HCT116 (cell line): Measurements from ENCODE around the gene OBSCN. TPM values are rescaled to one million over a fixed set of nuclear protein-coding genes. Genes with fewer than 3 reads are reported as not detected.

Experiments
- ATAC-seq: fragments of 200-7000 bp; cut with Tn5 transposase; 2 replicates; pipeline ENCODE4 v1.9.1; 2020; ENCODE audit warnings: mild to moderate bottlenecking, moderate library complexity
- BruUV-seq: library from RNA; stranded (reverse); fragments of 400-500 nt; replicated peaks from 2 replicates; lab custom pipeline; 2021; lab: Mats Ljungman, UMichigan
- CTCF ChIA-PET: fragments of 300-600 bp; sonication (Branson Sonifier 250); formaldehyde crosslinking; loops from one replicate; lab custom pipeline; 2021; ENCODE audit warnings: antibody characterized with exemption; lab: Charles Lee
- POLR2A ChIA-PET: fragments of 300-600, 350-600 bp; sonication (Branson Sonifier 250); formaldehyde crosslinking; loops from one replicate; lab custom pipeline; 2021; ENCODE audit warnings: antibody characterized with exemption; lab: Charles Lee
- RAD21 ChIA-PET, 2 experiments: fragments of 300-600 bp; sonication (Branson Sonifier 250); formaldehyde crosslinking; loops; one replicate each; lab custom pipeline; 2023; ENCODE audit warnings: low total read pairs in 2 of 2; ENCODE audit not compliant: uncharacterized antibody in 2 of 2, unreplicated experiment in 2 of 2, low non-redundant PET in 1 of 2; lab: Charles Lee
- DNase-seq: peaks from one replicate; pipeline ENCODE4 v3.0.0-alpha.2; 2010; ENCODE audit warnings: low read depth, low spot score
- H2AFZ ChIP-seq: fragments of 200-600 bp; shearing (Covaris generic), sonication (generic); 2 replicates; pipeline ENCODE4 v1.6.1; 2017; ENCODE audit warnings: low read depth, mixed run types, mixed read lengths, antibody characterized with exemption, low read length; ENCODE audit not compliant: poor library complexity, severe bottlenecking
- H3K27ac ChIP-seq: 2 replicates; pipeline ENCODE4 v1.5.1; 2012; ENCODE audit warnings: low read depth, low read length
- H3K27me3 ChIP-seq: fragments of 200-600 bp; sonication (generic); 2 replicates; pipeline ENCODE4 v1.6.1; 2016; ENCODE audit warnings: mixed run types, low read length, mixed read lengths; ENCODE audit not compliant: insufficient read depth
- H3K36me3 ChIP-seq, 2 experiments: fragments of 200-500 bp in 1 of 2; fragments of 200-600 bp in 1 of 2; sonication (Bioruptor generic) in 1 of 2; sonication (generic) in 1 of 2; 2 replicates each; pipeline versions ENCODE4 v1.5.1 to v1.6.1; 2014 to 2016; ENCODE audit warnings: low read length in 2 of 2, inconsistent platforms in 1 of 2, mixed read lengths in 1 of 2, mixed run types in 1 of 2; ENCODE audit not compliant: insufficient read depth in 2 of 2, control insufficient read depth in 1 of 2
- H3K4me1 ChIP-seq, 2 experiments: fragments of 200-600 bp in 1 of 2; sonication (generic) in 1 of 2; 2 replicates each; pipeline versions ENCODE4 v1.5.1 to v1.6.1; 2012 to 2017; ENCODE audit warnings: low read length in 2 of 2, inconsistent platforms in 1 of 2, mild to moderate bottlenecking in 1 of 2, mixed read lengths in 1 of 2, mixed run types in 1 of 2, moderate library complexity in 1 of 2; ENCODE audit not compliant: insufficient read depth in 2 of 2, control insufficient read depth in 1 of 2
- H3K4me2 ChIP-seq: fragments of 200-600 bp; sonication (generic); 2 replicates; pipeline ENCODE4 v1.6.1; 2017; ENCODE audit warnings: mixed run types, low read length, mixed read lengths
- H3K4me3 ChIP-seq, 2 experiments: fragments of 200-600 bp in 1 of 2; sonication (generic) in 1 of 2; replicated peaks in 1 of 2; 2 replicates each; pipeline ENCODE4 v1.5.1; 2011 to 2016; ENCODE audit warnings: low read length in 2 of 2, control low read depth in 1 of 2, low read depth in 1 of 2, mild to moderate bottlenecking in 1 of 2, mixed read lengths in 1 of 2, mixed run types in 1 of 2
- H3K79me2 ChIP-seq: fragments of 200-600 bp; sonication (generic); 2 replicates; pipeline ENCODE4 v1.6.1; 2017; ENCODE audit warnings: mild to moderate bottlenecking, mixed run types, low read length, moderate library complexity, mixed read lengths; ENCODE audit not compliant: insufficient read depth
- H3K9ac ChIP-seq: fragments of 200-600 bp; sonication (generic); 2 replicates; pipeline ENCODE4 v1.6.1; 2016; ENCODE audit warnings: low read length, mixed read lengths
- H3K9me2 ChIP-seq: fragments of 200-600 bp; sonication (generic), shearing (Covaris generic); 2 replicates; pipeline ENCODE4 v1.6.1; 2017; ENCODE audit warnings: mixed run types, mild to moderate bottlenecking, moderate library complexity; ENCODE audit not compliant: insufficient read depth
- H3K9me3 ChIP-seq, 2 experiments: fragments of 200-500 bp in 1 of 2; fragments of 200-600 bp in 1 of 2; sonication (Bioruptor generic) in 1 of 2; sonication (generic) in 1 of 2; 2 replicates each; pipeline ENCODE4 v1.6.1; 2014 to 2017; ENCODE audit warnings: low read length in 2 of 2, mixed read lengths in 2 of 2, inconsistent platforms in 1 of 2, low read depth in 1 of 2, mild to moderate bottlenecking in 1 of 2, mixed run types in 1 of 2, moderate library complexity in 1 of 2; ENCODE audit not compliant: control insufficient read depth in 1 of 2, insufficient read depth in 1 of 2
- H4K20me1 ChIP-seq: fragments of 200-600 bp; sonication (generic), shearing (Covaris generic); 2 replicates; pipeline ENCODE4 v1.6.1; 2017; ENCODE audit warnings: mixed run types, mild to moderate bottlenecking, moderate library complexity; ENCODE audit not compliant: insufficient read depth
- CEBPB ChIP-seq: IDR thresholded peaks from 2 replicates; pipeline ENCODE4 v1.6.1; 2012; ENCODE audit warnings: low read depth
- EZH2phosphoT487 ChIP-seq: fragments of 200-600 bp; IDR thresholded peaks from 2 replicates; pipeline ENCODE4 v1.6.1; 2018; ENCODE audit warnings: antibody characterized with exemption, borderline replicate concordance
- FOSL1 ChIP-seq: IDR thresholded peaks from 2 replicates; pipeline ENCODE4 v1.6.1; 2012; ENCODE audit warnings: low read depth
- RAD21 ChIP-seq: IDR thresholded peaks from 2 replicates; pipeline ENCODE4 v1.6.1; 2012; ENCODE audit warnings: low read depth, mild to moderate bottlenecking
- SIN3A ChIP-seq: IDR thresholded peaks from 2 replicates; pipeline ENCODE4 v1.6.1; 2012; ENCODE audit warnings: low read depth
- TCF7L2 ChIP-seq: IDR thresholded peaks from 2 replicates; pipeline ENCODE4 v1.7.0; 2011; ENCODE audit warnings: borderline replicate concordance, inconsistent platforms; ENCODE audit not compliant: insufficient read depth, insufficient read length; ENCODE audit errors: extremely low read depth
- YY1 ChIP-seq: IDR thresholded peaks from 2 replicates; pipeline ENCODE4 v1.6.1; 2011; ENCODE audit warnings: low read length, low read depth, moderate library complexity, mild to moderate bottlenecking; ENCODE audit not compliant: insufficient replicate concordance; ENCODE audit errors: extremely low read depth
- intact Hi-C: fragments of 100-400 bp; cut with micrococcal nuclease; formaldehyde crosslinking; loops from 2 replicates; pipeline ENCODE4 v1.10.0; 2022
- total RNA-seq: library from RNA; stranded (reverse); gene quantifications from one replicate; pipeline ENCODE4 v1.2.1, GENCODE V29; 2021; ENCODE audit not compliant: unreplicated experiment
- TF ChIP-seq, protein P1 (sequence below): IDR thresholded peaks from 2 replicates; pipeline ENCODE4 v1.6.1; 2011; ENCODE audit warnings: mild to moderate bottlenecking, low read length, moderate library complexity; ENCODE audit not compliant: insufficient replicate concordance; ENCODE audit errors: extremely low read depth
- TF ChIP-seq, protein P2 (sequence below): IDR thresholded peaks from 2 replicates; pipeline ENCODE4 v1.6.1; 2012

OBSCN gene
- total RNA-seq, 1 experiment from 2014 or later = 16.6 TPM

DNA sequence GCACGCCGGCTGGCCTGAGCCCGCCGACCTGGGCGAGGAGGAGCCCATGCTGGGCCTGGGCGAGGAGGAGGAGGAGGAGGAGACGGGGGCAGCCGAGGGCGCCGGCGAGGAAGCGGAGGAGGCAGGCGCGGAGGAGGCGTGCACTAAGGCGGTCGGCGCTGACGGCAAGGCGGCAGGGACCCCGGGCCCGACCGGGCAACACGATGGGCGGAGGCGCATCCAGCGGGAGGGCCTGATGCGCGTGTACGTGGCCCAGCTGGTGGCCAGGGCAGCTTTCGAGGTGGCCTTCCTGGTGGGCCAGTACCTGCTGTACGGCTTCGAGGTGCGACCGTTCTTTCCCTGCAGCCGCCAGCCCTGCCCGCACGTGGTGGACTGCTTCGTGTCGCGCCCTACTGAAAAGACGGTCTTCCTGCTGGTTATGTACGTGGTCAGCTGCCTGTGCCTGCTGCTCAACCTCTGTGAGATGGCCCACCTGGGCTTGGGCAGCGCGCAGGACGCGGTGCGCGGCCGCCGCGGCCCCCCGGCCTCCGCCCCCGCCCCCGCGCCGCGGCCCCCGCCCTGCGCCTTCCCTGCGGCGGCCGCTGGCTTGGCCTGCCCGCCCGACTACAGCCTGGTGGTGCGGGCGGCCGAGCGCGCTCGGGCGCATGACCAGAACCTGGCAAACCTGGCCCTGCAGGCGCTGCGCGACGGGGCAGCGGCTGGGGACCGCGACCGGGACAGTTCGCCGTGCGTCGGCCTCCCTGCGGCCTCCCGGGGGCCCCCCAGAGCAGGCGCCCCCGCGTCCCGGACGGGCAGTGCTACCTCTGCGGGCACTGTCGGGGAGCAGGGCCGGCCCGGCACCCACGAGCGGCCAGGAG is 49.5 kb upstream of the OBSCN start:
- H3K4me2 ChIP-seq = no peak overlapping the region
- no peaks in the 10 kb centered on the region for H4K20me1 ChIP-seq
- ATAC-seq (no peak), DNase-seq (no peak)
- H3K4me1 ChIP-seq = peaks cover 11 to 28% of the 10 kb centered on the region in 2 experiments; a peak in 3 of 4 replicates
- H3K79me2 ChIP-seq = no peaks in the 10 kb centered on the region
- no peak overlapping the region for H2AFZ ChIP-seq
- H3K4me3 ChIP-seq = no peak overlapping the region
- no peaks in the 10 kb centered on the region for H3K9me2 ChIP-seq
- no peaks in the 10 kb centered on the region for H3K27me3 ChIP-seq
- ChIA-PET RAD21 (no interaction called here), POLR2A (no interaction called here), CTCF (no interaction called here)
- H3K9ac ChIP-seq = no peak overlapping the region
- intact Hi-C loops = no loop called here
- no TSS peak for BruUV-seq
- no peak overlapping the region for H3K27ac ChIP-seq
- no peak for TF ChIP-seq RAD21
- TF ChIP-seq CEBPB = no peak
- TF ChIP-seq TCF7L2 = no peak
- TF ChIP-seq, protein P1, sequence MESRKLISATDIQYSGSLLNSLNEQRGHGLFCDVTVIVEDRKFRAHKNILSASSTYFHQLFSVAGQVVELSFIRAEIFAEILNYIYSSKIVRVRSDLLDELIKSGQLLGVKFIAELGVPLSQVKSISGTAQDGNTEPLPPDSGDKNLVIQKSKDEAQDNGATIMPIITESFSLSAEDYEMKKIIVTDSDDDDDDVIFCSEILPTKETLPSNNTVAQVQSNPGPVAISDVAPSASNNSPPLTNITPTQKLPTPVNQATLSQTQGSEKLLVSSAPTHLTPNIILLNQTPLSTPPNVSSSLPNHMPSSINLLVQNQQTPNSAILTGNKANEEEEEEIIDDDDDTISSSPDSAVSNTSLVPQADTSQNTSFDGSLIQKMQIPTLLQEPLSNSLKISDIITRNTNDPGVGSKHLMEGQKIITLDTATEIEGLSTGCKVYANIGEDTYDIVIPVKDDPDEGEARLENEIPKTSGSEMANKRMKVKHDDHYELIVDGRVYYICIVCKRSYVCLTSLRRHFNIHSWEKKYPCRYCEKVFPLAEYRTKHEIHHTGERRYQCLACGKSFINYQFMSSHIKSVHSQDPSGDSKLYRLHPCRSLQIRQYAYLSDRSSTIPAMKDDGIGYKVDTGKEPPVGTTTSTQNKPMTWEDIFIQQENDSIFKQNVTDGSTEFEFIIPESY = no peak
- TF ChIP-seq SIN3A = no peak
- no peak for TF ChIP-seq YY1
- TF ChIP-seq EZH2phosphoT487 = no peak
- TF ChIP-seq, protein P2, sequence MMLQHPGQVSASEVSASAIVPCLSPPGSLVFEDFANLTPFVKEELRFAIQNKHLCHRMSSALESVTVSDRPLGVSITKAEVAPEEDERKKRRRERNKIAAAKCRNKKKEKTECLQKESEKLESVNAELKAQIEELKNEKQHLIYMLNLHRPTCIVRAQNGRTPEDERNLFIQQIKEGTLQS = no peak
- TF ChIP-seq FOSL1 = no peak
- no peaks in the 10 kb centered on the region for H3K9me3 ChIP-seq
- no peaks in the 10 kb centered on the region for H3K36me3 ChIP-seq
